ENCODE data around the gene ARHGAP21.
"Not testable (repeated sequence)": the region's sequence is repeated elsewhere in the genome, so short reads cannot be mapped to it uniquely, and the experiment has no call there.

The ARHGAP21 gene

DNA sequence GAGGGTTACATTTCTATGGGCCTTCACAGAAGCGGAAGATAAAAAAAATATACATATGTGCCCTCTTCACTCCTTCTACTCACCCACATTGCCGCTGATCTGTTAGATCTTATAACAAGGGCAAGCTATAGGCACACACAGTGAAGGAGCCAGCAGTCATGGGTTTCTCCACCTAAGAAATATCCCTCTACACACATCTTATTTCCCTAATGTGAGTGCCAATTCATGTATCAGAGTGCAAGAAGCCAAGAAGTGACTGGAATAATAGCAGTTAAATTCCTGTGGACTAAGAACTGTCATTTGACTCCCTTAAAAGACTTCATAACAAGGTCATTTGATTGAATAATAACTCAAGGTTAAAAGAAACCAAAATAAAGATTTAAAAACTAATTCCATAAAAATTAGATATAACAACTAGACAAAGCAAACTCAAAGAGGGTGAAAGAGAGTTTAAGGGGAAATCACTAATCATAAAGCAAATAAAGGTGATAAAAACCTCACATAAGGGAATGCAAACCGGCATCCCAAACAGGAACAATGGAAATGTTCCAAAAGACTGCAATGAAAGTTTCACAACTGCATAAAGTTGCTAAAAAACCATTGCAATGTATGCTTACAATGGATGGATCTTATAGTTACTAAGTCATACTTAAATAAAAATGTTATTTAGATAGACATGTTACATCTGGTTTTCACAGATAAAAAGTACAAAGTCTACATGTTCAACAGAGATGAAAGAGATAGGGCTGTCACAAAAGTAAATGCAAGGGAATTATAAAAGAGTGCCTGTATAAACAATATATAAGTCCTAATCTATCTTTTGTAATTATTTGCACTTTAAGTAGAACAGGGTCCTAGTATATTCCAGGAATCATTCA is 42.8 kb downstream of the ARHGAP21 start:
- no peak for DNase-seq

DNA sequence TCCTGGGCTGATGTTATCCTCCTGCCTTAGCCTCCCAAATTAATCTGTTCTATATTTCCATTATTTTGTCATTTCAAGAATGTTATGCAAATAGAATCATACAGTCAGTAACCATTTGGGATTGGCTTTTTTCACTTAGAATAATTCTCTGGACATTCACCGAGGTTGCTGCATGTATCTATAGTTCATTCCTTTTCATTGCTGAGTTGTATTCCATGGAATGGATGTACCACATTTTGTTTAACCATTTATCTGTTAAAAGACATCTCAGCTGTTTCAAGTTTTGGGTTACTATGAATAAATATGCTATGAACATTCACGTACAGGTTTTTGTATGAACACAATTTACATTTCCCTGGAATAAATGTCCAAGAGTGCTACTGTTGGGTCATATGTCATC is 44.9 kb downstream of the ARHGAP21 start:
- DNase-seq: no peak

DNA sequence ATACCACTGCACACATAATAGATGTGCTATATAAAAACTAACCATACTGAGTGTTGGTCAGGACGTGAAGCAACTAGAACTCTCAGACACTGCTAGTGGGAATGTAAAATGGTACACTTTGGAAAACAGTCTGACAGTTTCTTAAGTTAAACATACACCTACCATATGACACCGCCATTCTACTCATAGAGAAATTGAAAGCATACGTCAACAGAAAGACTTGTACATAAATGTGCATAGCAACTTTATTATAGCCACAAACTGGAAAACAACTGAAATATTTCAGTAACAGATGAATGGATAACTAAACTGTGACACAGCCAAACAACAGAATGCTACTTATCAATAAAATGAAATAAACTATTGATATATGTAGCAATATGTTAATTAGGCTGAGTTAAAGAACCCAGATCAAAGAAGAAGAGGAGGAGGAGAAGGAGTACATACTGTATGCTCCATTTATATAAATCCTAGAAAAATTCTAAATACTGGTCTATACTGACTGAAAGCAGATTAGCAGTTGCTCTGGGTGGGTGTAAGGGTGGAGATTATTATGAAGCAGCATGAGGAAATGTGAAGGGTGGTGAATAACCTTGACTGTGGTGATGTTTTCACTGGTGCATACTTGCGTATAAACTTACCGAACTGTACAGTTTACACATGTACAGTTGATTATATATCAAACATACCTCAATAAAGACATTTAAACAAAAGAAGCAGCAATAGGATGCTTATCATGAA is 48.6 kb downstream of the ARHGAP21 start:
- no peak for DNase-seq

DNA sequence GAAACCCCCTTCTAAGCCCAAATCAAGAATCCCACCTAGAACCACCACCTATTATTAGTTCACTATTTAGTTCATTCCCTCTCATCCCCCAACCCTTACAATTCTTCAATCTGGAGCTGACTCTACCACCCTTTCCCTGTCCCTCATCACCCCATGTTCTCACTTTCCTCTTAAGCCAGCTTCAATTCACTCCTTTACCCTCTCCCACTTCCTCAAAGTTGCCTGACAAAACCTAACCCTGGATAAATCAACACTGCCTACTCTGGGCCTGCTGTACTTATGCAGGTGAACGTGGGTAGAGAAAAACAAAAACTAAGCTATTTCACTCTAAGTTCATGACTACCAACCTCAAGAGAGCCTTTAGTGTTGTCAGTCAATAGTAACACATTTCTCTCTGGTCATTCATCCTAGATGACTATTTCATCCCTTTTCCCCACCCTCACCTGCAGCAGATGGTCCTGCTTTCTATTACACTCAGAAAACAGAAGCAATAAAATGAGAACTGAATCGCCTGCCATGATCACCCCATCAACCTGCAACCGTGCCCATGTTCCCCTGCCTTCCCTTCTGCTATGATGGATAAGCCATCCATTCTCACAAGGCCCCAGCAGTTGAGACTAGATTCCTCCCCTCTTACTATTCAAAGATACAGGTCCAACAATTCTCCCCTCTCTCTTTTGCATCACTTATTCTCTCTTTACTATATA is 52.6 kb downstream of the ARHGAP21 start:
- no peak for DNase-seq

DNA sequence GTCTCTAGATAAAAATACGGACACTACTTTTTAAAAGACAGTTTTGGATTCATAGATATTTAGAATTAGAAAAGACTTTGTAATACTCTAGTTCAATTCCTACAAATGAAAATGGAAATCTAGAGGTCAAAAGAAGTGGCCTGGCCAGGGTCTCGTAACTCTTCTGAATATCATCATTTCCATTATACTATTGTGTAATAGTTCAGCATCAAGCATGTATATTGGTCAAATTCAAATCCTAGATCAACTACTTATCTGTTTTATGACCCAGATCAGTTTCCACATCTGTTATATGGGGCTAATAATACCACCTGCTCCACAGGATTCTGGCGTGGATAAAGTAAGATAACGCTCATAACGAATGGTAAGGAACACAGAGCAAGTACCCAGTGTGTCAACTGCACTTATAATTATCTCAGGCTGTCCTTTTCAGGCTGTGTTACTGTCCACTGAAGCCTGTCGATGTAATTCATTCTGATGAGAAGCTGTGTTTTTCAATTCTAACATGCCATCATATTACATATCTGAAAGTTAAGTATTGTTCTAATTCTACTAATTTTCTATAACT is 54.3 kb downstream of the ARHGAP21 start:
- no peak for DNase-seq

DNA sequence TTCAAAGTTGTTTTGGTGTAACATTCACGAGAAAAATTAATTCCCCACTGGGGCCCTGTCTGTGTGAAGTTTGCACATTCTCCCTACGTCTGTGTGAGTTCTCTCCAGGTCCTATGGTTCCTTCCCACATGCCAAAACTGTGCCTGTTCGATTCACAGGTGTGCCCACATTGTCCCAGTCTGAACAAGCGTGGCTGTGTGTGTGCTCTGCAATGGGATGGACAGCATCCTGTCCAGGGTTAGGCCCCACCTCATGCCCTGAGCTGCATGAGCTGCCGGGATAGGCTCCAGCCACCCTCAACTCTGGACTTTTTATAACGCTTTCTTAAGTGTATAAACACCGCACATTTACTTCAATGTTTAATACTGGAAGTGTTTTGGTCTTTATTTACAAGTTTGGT is 55.4 kb downstream of the ARHGAP21 start:
- no peak for DNase-seq

DNA sequence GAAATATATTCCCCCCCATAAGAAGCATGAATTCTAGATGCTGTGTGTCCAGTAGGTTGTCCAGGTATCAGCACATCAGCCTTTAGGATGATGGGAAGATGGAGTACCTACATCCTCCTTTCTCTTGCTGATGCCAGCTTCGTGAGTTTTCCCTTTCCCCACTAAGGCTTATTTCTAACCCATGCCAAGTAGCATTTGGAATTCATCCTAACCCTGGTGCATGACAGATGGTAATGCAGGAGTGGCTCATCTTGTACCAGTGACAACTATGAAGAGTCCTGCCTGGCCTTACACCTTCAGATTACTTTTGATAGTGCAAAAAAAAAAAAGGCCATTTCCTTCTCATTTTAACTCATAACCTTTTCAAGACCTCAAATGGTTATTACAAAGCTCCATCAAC is 58.7 kb downstream of the ARHGAP21 start:
- DNase-seq: no peak

DNA sequence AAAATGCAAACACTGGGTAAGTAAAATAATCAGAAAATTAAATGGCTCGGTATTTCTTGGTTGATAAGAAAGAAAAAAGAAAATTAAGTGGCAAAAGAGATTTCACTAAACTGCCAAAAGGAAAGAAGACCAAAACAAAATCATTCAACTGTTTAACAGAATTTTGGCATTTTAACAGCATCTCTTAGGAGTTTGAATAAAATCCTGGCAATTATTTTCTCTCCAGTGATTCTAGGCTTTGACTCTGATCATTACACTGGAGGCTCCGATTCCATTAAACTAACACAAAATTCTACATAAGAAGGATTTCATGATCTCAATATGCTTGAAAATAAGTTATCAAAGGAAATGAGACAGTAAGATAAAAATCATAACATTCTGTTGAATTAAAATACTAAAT is 62.3 kb downstream of the ARHGAP21 start:
- DNase-seq: no peak

DNA sequence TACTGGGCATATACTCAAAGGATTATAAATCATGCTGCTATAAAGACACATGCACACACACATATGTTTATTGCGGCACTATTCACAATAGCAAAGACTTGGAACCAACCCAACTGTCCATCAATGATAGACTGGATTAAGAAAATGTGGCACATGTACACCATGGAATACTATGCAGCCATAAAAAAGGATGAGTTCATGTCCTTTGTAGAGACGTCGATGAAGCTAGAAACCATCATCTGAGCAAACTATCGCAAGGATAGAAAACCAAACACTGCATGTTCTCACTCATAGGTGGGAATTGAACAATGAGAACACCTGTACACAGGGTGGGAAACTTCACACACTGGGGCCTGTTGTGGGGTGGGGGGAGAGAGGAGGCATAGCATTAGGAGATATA is 65.4 kb downstream of the ARHGAP21 start:
- DNase-seq: not testable (repeated sequence)

DNA sequence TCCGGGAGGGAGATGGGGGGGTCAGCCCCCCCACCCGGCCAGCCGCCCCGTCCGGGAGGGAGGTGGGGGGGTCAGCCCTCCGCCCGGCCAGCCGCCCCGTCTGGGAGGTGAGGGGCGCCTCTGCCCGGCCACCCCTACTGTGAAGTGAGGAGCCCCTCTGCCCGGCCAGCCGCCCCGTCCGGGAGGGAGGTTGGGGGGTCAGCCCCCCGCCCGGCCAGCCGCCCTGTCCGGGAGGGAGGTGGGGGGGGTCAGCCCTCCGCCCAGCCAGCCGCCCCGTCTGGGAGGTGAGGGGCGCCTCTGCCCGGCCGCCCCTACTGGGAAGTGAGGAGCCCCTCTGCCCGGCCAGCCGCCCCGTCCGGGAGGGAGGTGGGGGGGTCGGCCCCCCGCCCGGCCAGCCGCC is 67.4 kb downstream of the ARHGAP21 start:
- not testable (repeated sequence) for DNase-seq

DNA sequence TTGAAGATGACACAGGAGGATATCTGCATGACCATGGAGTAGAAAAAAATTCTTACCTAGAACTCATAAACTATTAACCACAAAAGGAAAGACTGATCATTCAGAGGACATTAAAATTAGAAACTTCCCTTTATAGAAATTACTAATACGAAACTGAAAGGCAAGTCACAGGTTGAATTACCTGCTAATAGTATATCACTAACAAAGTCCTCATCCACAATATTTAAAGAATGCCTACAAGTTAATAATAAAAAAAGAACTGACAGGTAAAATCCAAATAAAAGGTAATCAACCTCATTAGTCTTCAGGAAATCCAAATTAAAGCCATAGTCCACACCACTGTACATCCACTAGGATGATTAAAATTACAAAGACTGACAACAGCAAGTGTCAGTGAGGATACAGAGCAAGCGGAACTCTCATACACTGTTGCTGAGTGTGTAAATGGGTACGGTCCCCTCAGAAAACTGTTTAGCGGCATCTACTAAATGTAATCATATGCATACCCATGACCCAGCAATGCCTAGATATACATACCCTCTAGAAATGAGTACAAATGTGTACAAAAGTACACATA is 71.2 kb downstream of the ARHGAP21 start:
- DNase-seq: no peak

DNA sequence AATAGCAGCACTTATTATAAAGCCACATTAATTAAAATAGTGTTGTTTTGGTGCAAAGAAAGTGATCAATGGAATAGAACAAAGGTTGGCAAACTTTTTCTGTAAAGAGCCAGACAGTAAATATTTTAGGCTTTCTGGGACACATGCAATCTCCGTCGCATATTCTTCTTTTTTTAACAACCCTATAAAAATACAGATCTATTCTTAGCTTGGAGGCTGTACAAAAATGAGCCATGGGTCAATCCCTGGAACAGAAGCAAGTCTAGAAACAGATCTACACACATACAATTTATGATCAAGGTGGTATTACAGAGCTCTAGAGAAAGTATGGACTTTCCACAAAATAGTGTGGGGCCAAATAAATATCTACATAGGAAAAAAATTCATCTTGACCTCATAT is 71.8 kb downstream of the ARHGAP21 start:
- DNase-seq: no peak

DNA sequence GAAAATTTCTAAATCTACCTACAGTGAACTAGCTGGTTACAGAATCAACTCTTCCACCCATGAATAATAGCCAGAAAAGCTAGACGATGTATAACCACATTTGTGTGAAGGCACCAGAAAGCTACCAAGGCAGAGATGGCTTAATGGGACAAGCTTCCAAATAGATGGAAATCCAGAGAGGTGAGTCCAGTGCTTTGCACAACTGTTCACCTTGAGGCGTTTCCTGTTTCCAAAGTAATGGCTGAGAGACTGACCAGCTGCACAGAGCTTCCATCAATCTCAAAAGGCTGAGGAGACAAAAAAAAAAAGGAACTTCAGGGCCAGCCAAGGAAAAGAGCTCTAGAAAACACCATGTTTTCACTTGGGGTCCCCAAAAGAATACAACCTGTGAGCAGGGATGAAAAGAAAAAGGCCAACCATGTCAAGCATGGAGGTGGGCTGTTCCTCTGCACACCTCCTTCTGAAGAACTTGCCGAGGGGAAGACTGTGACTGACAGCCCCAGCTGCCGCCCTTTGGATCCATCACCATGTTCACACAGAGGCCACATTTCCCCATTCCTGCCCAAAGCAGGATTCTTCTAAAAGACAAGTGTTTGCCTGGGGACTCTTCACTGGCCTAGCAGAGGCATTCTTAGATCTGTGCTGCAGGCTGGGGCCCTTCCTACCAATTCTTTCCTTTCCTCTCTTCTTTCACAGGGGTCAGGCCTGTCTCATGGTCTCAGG is 72.9 kb downstream of the ARHGAP21 start:
- no peak for DNase-seq

DNA sequence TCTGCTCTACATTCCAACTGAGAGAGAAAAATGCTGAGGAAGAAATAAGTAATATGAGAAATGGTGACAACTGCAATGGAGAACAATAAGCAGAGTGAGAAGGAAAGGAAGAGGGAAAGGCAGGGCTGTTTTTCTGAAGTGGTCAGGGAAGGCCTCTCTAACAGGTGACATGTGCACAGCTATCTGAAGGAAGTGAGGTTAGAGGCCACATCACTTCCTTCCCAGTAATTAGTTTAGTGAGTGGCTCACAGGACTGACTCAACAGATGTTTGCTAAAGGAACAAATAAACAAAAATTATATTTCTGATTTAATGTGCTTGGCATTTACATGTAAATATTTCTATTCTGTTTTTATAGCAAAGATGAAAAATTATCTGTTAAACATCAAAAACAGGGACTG is 77.9 kb downstream of the ARHGAP21 start:
- DNase-seq: no peak

DNA sequence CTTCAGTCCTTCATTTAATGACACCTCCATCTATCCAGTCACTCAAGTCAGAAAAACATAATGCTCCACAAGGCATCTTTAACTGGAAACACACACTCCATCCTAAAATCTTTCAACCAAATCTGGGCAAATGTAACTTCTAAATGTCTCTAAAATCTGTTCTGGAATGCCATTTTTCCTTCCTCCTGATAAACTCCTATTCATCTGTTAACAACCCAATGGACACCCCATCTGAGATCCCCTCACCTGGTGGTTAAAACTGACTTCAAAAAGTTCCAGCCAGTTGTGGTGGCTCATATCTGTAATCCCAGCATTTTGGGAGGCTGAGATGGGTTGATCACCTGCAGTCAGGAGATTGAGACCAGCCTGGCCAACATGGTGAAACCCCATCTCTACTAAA is 78.7 kb downstream of the ARHGAP21 start:
- no peak for DNase-seq

DNA sequence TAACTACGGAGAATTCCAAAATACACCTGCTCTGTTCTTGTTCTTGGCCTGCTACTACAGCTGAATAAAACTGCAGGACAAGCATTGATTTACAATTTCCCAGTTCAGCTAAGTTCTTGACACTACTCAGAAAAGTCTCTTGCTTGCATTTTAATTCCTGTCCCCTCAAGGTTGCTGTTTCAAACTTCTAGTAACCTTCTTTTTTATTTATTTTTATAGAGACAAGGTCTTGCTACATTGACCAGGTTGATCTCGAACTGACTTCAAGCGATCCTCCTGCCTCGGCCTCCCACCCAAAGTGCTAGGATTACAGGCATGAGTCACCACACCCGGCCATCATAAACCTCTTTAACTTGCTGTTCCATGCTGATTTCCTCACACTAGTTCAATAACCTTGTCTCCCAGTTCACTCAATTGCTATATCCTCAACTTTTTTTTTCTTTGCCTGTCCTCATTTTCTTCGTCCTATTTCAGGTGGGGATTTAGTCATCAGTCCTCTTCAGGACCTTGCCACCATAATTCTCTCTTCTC is 79.9 kb downstream of the ARHGAP21 start:
- DNase-seq: no peak

DNA sequence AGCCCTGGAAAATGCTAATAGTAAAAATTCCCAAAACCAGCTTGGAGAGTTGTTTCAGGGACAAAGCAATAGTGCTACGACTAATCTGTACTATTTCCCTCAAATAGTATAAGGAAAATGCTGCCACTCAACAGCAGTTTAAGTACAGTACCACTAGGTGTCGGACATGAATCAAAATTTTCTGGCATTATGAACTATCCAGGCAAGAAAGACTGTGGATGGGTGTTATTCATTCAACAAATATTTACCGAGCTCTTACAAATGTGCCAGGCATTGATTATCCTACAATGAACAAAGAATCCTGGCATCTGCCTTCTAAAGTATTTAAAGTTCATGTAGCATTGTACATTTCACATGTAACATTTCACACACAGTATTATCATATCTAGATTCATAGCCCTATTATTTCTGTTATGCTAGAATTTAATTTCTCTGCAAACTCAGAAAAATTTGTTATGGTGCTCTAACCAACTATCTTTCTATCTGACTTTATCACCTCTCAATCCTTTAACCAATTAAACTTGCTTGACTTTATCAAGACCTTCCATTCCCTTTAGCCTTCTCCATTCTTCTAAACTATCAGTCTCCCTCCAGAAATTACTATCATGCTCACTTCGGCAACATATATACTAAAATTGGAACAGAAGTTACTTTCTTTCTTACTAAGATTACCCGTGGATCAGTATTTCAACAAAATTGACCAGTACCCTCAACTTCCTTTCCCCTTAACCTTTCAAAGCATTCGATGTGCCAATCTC is 80.6 kb downstream of the ARHGAP21 start:
- no peak for DNase-seq

DNA sequence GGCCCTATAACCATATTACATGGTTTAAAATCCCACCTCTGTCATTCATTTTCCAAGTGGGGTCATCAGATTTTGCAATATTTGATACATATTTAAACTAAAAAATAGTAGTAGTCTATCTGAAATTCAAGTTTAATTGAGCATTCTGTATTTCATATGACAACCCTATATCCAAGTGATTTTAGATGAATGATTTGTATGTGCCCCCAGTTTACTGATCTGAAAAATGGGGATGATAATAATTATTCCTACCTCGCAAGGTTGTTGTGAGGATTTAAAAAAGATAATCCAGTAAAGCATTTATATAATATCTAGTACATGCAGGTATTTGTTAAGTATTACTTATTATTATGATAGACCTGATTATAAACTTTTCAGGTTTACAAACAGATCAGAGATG is 84.6 kb downstream of the ARHGAP21 start:
- DNase-seq: no peak

DNA sequence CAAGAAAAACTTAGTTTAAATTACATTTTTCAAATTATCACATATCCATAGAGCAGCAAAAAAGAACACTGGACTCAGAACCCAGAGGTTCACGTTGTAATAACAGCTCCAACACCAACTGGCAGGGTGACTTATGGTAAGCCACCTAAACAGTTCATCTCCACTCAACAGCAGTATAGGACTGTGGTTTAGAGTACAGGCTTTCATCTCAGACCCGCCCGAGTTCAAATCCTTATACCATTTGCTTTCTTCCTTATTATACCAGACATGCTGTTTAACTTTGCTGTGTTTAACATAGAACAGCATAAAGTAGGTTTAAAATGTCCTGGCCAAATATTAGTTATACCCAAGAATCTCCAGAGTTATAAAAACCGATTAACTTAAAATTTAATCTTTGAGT is 97.9 kb downstream of the ARHGAP21 start:
- DNase-seq: no peak

DNA sequence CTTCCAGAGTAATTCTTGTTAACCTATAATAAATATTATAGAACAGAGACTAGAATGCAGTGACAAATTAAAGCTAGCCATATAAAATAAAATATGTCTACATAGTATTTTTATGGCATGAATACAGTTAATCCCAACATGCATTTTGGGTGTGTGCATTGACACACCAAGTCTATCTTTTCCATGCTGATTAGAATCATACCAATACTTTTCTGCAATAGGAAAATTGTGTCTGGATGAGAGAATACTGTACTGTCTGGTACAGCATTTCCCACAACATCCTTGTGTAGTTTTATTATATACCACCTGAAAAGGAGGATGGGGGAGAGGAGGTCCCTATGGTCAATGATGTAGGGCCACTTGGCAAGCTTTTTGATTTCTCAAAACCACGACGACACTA is 100.3 kb downstream of the ARHGAP21 start:
- no peak for DNase-seq

DNA sequence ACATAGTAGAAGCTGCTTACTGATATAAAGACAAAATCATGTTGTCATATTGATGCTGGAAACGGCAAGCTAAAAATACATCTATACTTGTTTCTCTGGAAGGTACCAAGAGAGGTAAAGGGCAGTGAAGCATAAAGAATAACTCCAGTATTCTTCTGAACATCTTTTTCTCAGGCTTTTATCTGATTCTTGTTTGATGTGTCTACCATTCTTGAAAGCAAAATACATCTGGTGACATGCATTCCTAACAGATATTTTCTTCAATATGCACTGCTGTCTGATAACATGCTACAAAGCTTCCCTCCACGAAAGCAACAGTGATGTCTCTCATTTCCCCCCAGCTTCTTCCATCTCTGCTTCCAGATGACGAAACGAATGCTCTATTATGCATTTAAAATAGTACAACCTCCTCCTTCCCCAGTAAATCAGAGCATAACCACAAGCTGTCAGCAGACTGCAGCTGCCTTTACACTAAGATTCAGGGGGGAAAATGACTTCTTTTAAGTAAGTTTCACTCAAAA is 100.8 kb downstream of the ARHGAP21 start:
- no peak for DNase-seq

Measured in effector CD8-positive, alpha-beta T cell (primary cell).